Left ventricle myocardium superior (tissue), 1 donor: ENCODE data around the gene ADCY7. TPM values are rescaled to one million over a fixed set of nuclear protein-coding genes. Genes with fewer than 3 reads are reported as not detected.
"Not testable (repeated sequence)": the region's sequence is repeated elsewhere in the genome, so short reads cannot be mapped to it uniquely, and the experiment has no call there.

Experiments used
- ATAC-seq: fragments of 200-7000 bp; cut with Tn5 transposase; one replicate; pipeline ENCODE4 v1.9.1; 2020; ENCODE audit warnings: mild to moderate bottlenecking, moderate library complexity
- DNase-seq: peaks from one replicate; pipeline ENCODE4 v3.0.0-alpha.2; 2020
- intact Hi-C: fragments of 100-400 bp; cut with micrococcal nuclease; formaldehyde crosslinking; loops from one replicate; pipeline ENCODE4 v1.11.0; 2022
- long read RNA-seq: library from polyadenylated mRNA; unstranded; transcript quantifications from one replicate; pipeline ENCODE4 v2.0.0, GENCODE V29; 2021
- total RNA-seq: library from RNA; stranded (reverse); fragmentation: NEBNext Ultra II Directional; extraction: Animal tissue kit (Norgen Biotek cat#: 25700); gene quantifications from one replicate; pipeline ENCODE4 v1.2.1, GENCODE V29; 2021
- donor health status: DM: no; HTN: yes; CAD: no; lungs with severe emphysema.

ADCY7 gene
- total RNA-seq: 8.3 TPM
- long read RNA-seq, partial matches to known transcripts: 1 of 2 reads
- long read RNA-seq, other reads (novel, unspliced or antisense): 1 of 2 reads

- DNase-seq (peak; percentile 81), ATAC-seq (peak; percentile 89)
- intact Hi-C loops: no loop called here
Measured at GRCh38 chr16:50266337-50267091, at the start of gene ADCY7. TSS of gene ADCY7 (plus strand) at chr16:50266551. CDS start at chr16:50288180, 21,629 bp downstream.

GRCh38 chr16:50219402-50219975, 46.9 kb upstream of the ADCY7 start:
- no peak for ATAC-seq
- DNase-seq: no peak
- intact Hi-C loops: loop anchor here (10.0 kb wide), 1 partner anchor 195 kb away; the partner anchor contains the start of gene CNEP1R1

GRCh38 chr16:50224286-50224685, 42.1 kb upstream of the ADCY7 start:
- DNase-seq (no peak), ATAC-seq (no peak)
- intact Hi-C loops: no loop called here

- peak; percentile 71 for ATAC-seq
- no peak for DNase-seq
- intact Hi-C loops: no loop called here
Measured at GRCh38 chr16:50227120-50227519, 39.2 kb upstream of the ADCY7 start.

- no peak for DNase-seq
Measured at GRCh38 chr16:50227665-50228064, 38.7 kb upstream of the ADCY7 start.

GRCh38 chr16:50228364-50228868, 37.9 kb upstream of the ADCY7 start:
- DNase-seq (no peak), ATAC-seq (no peak)
- intact Hi-C loops: no loop called here

More at GRCh38 chr16:50227665-50228064, 38.7 kb upstream of the ADCY7 start:
- intact Hi-C loops: no loop called here
- ATAC-seq: no peak

GRCh38 chr16:50229149-50229726, 37.1 kb upstream of the ADCY7 start:
- intact Hi-C loops: no loop called here
- ATAC-seq (no peak), DNase-seq (no peak)

- ATAC-seq (no peak), DNase-seq (no peak)
- intact Hi-C loops: no loop called here
Measured at GRCh38 chr16:50234771-50235556, 31.4 kb upstream of the ADCY7 start.

GRCh38 chr16:50235581-50235980, 30.8 kb upstream of the ADCY7 start:
- ATAC-seq (peak; percentile 26), DNase-seq (no peak)
- intact Hi-C loops: no loop called here

GRCh38 chr16:50238314-50238713, 28.0 kb upstream of the ADCY7 start:
- intact Hi-C loops: no loop called here
- ATAC-seq: no peak

GRCh38 chr16:50238868-50239301, 27.5 kb upstream of the ADCY7 start:
- no peak for DNase-seq
- intact Hi-C loops: no loop called here
- no peak for ATAC-seq

More at GRCh38 chr16:50238314-50238713, 28.0 kb upstream of the ADCY7 start:
- DNase-seq: no peak

GRCh38 chr16:50243024-50243423, 23.3 kb upstream of the ADCY7 start:
- ATAC-seq, DNase-seq, intact Hi-C loops: not testable (repeated sequence)

- DNase-seq: no peak
- intact Hi-C loops: no loop called here
- ATAC-seq: no peak
Measured at GRCh38 chr16:50244140-50244503, 22.2 kb upstream of the ADCY7 start.

- intact Hi-C loops: no loop called here
- no peak for ATAC-seq
- no peak for DNase-seq
Measured at GRCh38 chr16:50244504-50245416, 21.6 kb upstream of the ADCY7 start.

GRCh38 chr16:50245417-50246298, 20.7 kb upstream of the ADCY7 start:
- intact Hi-C loops: no loop called here
- DNase-seq (peak; percentile 76), ATAC-seq (peak; percentile 88)

- intact Hi-C loops: no loop called here
Measured at GRCh38 chr16:50246299-50247122, 19.8 kb upstream of the ADCY7 start.

More at GRCh38 chr16:50246299-50247122, 19.8 kb upstream of the ADCY7 start:
- ATAC-seq: peak; percentile 5
- no peak for DNase-seq
